Heart left ventricle (tissue), 13 donors: ENCODE measurements around the gene IFI27L1.

Source experiments
- CTCF ChIP-seq, 12 donors: fragments of 200-600 bp; sonication (generic) in 4 of 12; IDR thresholded peaks; one replicate each; pipeline versions ENCODE4 v1.5.0 to v1.8.0; 2018 to 2022; ENCODE audit warnings: antibody characterized with exemption in 12 of 12, mild to moderate bottlenecking in 5 of 12
- POLR2A ChIP-seq, 2 donors: fragments of 450-650 bp; IDR thresholded peaks; one replicate each; pipeline ENCODE4 v1.6.1; 2017; ENCODE audit warnings: antibody characterized with exemption in 2 of 2, mild to moderate bottlenecking in 2 of 2, moderate library complexity in 2 of 2
- donor health status: ischemic (EF 13 %, LVEDD 7.1; RV severe dilation, severe dysfunction).
- donor health status: DM: no; HTN: yes; CAD: no.
- donor health status: DM: no; HTN: no; CAD: no.
- donor health status: ischemic (EF 25% LVEDD 6.9; RV normal size, moderate dysfunction).
- donor health status: ischemic (EF 25% LVEDD 5.7; RV mildly dilated, moderate dysfunction).
- donor health status: ischemic (EF 35%, LVEDD 5.7; RV mildly dilated, moderate dysfunction).
- donor health status: nonischemic (EF 11% LVEDD 7.7; RV severe dilation, severe dysfunction).
- donor health status: DM: yes; HTN: yes; CAD: no.
- donor health status: PGD.
- donor health status: ischemic (EF 29% LVEDD 5.4; RV normal size, mild dysfunction).
- donor health status: nonischemic (EF 23%, LVEDD 6.1; RV moderate dilation, normal function).

- TF ChIP-seq CTCF (IDR thresholded peaks at IDR 0.05) = no peak
- TF ChIP-seq POLR2A (IDR thresholded peaks at IDR 0.05) = no peak
Measured at GRCh38 chr14:94040796-94041195, 40.3 kb upstream of the IFI27L1 start.
